Effector memory CD8-positive, alpha-beta T cell (primary cell): Measurements from ENCODE around the gene RELCH.
"Not testable (repeated sequence)": the region's sequence is repeated elsewhere in the genome, so short reads cannot be mapped to it uniquely, and the experiment has no call there.

Source experiments
- ATAC-seq: fragments of 150-1000 bp; cut with Tn5 transposase; replicated peaks from 2 replicates; pipeline ENCODE4 v1.10.0; 2021; ENCODE audit warnings: mild to moderate bottlenecking, moderate library complexity
- DNase-seq, 3 experiments: peaks; one replicate each; pipeline ENCODE4 v3.0.0; 2021
- H3K27ac Mint-ChIP-seq, 2 donors: one replicate each; pipeline ENCODE4 v1.8.0; 2022; ENCODE audit warnings: mild to moderate bottlenecking in 2 of 2, mixed read lengths in 2 of 2, moderate library complexity in 2 of 2
- H3K27me3 Mint-ChIP-seq, 2 donors: one replicate each; pipeline ENCODE4 v1.8.0; 2022; ENCODE audit warnings: mixed read lengths in 2 of 2
- H3K36me3 Mint-ChIP-seq: one replicate; pipeline ENCODE4 v1.8.0; 2022; ENCODE audit warnings: mild to moderate bottlenecking, moderate library complexity, mixed read lengths; ENCODE audit not compliant: insufficient read depth
- H3K4me1 Mint-ChIP-seq, 2 donors: one replicate each; pipeline ENCODE4 v1.8.0; 2022; ENCODE audit warnings: low read depth in 2 of 2, mixed read lengths in 2 of 2
- H3K4me3 Mint-ChIP-seq, 2 donors: one replicate each; pipeline ENCODE4 v1.8.0; 2022; ENCODE audit warnings: mild to moderate bottlenecking in 2 of 2, mixed read lengths in 2 of 2, moderate library complexity in 2 of 2
- H3K9me3 Mint-ChIP-seq, 2 donors: one replicate each; pipeline ENCODE4 v1.8.0; 2022; ENCODE audit warnings: mixed read lengths in 2 of 2
- total RNA-seq, 9 experiments: gene quantifications; one replicate each; lab custom pipeline; 2026; lab: John Stamatoyannopoulos, UW

RELCH gene
- 59.5 to 175 (median 91.4) reads per million in 9 experiments for total RNA-seq

- H3K4me3 Mint-ChIP-seq = peak within 1 kb of the TSS; percentile 98 to 100
Observed at GRCh38 chr18:62186774-62187542, at the start of gene RELCH, which contains the start of gene PIGN. Gene RELCH (plus strand): TSS chr18:62187255. CDS start chr18:62187506, 251 bp downstream. Gene PIGN (minus strand): TSS chr18:62187056. CDS start chr18:62161353, 25,703 bp downstream.

GRCh38 chr18:62138461-62139235, 48.4 kb upstream of the RELCH start:
- Mint-ChIP-seq H3K4me1 (no peaks in the 10 kb centered on the region), H3K4me3 (no peak overlapping the region), H3K9me3 (no peaks in the 10 kb centered on the region), H3K27ac (no peak overlapping the region), H3K36me3 (peaks cover 18% of the 10 kb centered on the region), H3K27me3 (no peaks in the 10 kb centered on the region)
- ATAC-seq (no peak), DNase-seq (no peak)

More at GRCh38 chr18:62186774-62187542, at the start of gene RELCH, which contains the start of gene PIGN:
- no peaks in the 10 kb centered on the region for H3K9me3 Mint-ChIP-seq
- no peaks in the 10 kb centered on the region for H3K27me3 Mint-ChIP-seq
- peak; percentile 93 to 94 (median 93) for DNase-seq
- peaks cover 19% of the 10 kb centered on the region for H3K36me3 Mint-ChIP-seq
- ATAC-seq = peak; percentile 87
- peaks cover 41 to 58% of the 10 kb centered on the region in 2 donors for H3K4me1 Mint-ChIP-seq
- peak within 1 kb of the TSS; percentile 97 to 98 for H3K27ac Mint-ChIP-seq

- H3K27ac Mint-ChIP-seq = no peak overlapping the region
- ATAC-seq (no peak), DNase-seq (no peak)
- H3K27me3 Mint-ChIP-seq = no peaks in the 10 kb centered on the region
- H3K36me3 Mint-ChIP-seq = peaks cover 15% of the 10 kb centered on the region
- no peaks in the 10 kb centered on the region for H3K4me1 Mint-ChIP-seq
- H3K4me3 Mint-ChIP-seq = no peak overlapping the region
- H3K9me3 Mint-ChIP-seq = no peaks in the 10 kb centered on the region
Observed at GRCh38 chr18:62140259-62140658, 46.8 kb upstream of the RELCH start.

GRCh38 chr18:62144338-62144737, 42.7 kb upstream of the RELCH start:
- no peaks in the 10 kb centered on the region for H3K27me3 Mint-ChIP-seq
- H3K36me3 Mint-ChIP-seq = peaks cover 3% of the 10 kb centered on the region
- no peaks in the 10 kb centered on the region for H3K9me3 Mint-ChIP-seq
- DNase-seq (no peak), ATAC-seq (no peak)
- H3K4me1 Mint-ChIP-seq = no peaks in the 10 kb centered on the region
- H3K27ac Mint-ChIP-seq = no peak overlapping the region
- H3K4me3 Mint-ChIP-seq = no peak overlapping the region

- Mint-ChIP-seq H3K27me3 (no peaks in the 10 kb centered on the region), H3K9me3 (no peaks in the 10 kb centered on the region), H3K36me3 (no peaks in the 10 kb centered on the region), H3K4me3 (no peak overlapping the region), H3K27ac (no peak overlapping the region), H3K4me1 (no peaks in the 10 kb centered on the region)
- ATAC-seq (no peak), DNase-seq (no peak)
Observed at GRCh38 chr18:62151068-62151771, 35.8 kb upstream of the RELCH start.

- Mint-ChIP-seq H3K4me3 (no peak overlapping the region), H3K36me3 (peaks cover 4% of the 10 kb centered on the region), H3K9me3 (no peaks in the 10 kb centered on the region), H3K27me3 (no peaks in the 10 kb centered on the region), H3K27ac (no peak overlapping the region), H3K4me1 (no peaks in the 10 kb centered on the region)
- ATAC-seq (no peak), DNase-seq (no peak)
Observed at GRCh38 chr18:62152844-62153243, 34.2 kb upstream of the RELCH start.

GRCh38 chr18:62157843-62158242, 29.2 kb upstream of the RELCH start:
- Mint-ChIP-seq H3K27ac (no peak overlapping the region), H3K9me3 (no peaks in the 10 kb centered on the region), H3K4me1 (no peaks in the 10 kb centered on the region), H3K4me3 (no peak overlapping the region), H3K27me3 (no peaks in the 10 kb centered on the region), H3K36me3 (peaks cover 6% of the 10 kb centered on the region)
- ATAC-seq (no peak), DNase-seq (no peak)

GRCh38 chr18:62164310-62164709, 22.7 kb upstream of the RELCH start:
- DNase-seq = no peak
- Mint-ChIP-seq H3K4me3 (no peak overlapping the region), H3K36me3 (peaks cover 3% of the 10 kb centered on the region), H3K27ac (peak overlapping the region; percentile 2 to 7), H3K9me3 (no peaks in the 10 kb centered on the region), H3K27me3 (no peaks in the 10 kb centered on the region), H3K4me1 (peaks cover 8 to 11% of the 10 kb centered on the region in 2 donors)
- ATAC-seq = no peak

GRCh38 chr18:62164855-62165487, 22.1 kb upstream of the RELCH start:
- DNase-seq (no peak), ATAC-seq (peak; percentile 39)
- Mint-ChIP-seq H3K36me3 (no peaks in the 10 kb centered on the region), H3K27me3 (no peaks in the 10 kb centered on the region), H3K4me1 (peaks cover 8 to 11% of the 10 kb centered on the region in 2 donors), H3K9me3 (no peaks in the 10 kb centered on the region), H3K27ac (no peak overlapping the region), H3K4me3 (no peak overlapping the region)

- DNase-seq (no peak), ATAC-seq (no peak)
- H3K27me3 Mint-ChIP-seq = no peaks in the 10 kb centered on the region
- no peaks in the 10 kb centered on the region for H3K36me3 Mint-ChIP-seq
- H3K27ac Mint-ChIP-seq = no peak overlapping the region
- H3K4me3 Mint-ChIP-seq = no peak overlapping the region
- peaks cover 8 to 11% of the 10 kb centered on the region in 2 donors for H3K4me1 Mint-ChIP-seq
- no peaks in the 10 kb centered on the region for H3K9me3 Mint-ChIP-seq
Observed at GRCh38 chr18:62165583-62165982, 21.5 kb upstream of the RELCH start.

- ATAC-seq, H3K27me3 Mint-ChIP-seq, H3K9me3 Mint-ChIP-seq, H3K4me3 Mint-ChIP-seq, H3K27ac Mint-ChIP-seq, H3K36me3 Mint-ChIP-seq, DNase-seq: not testable (repeated sequence)
- peaks cover 8 to 11% of the 10 kb centered on the region in 2 donors for H3K4me1 Mint-ChIP-seq
Observed at GRCh38 chr18:62166524-62166923, 20.5 kb upstream of the RELCH start.

GRCh38 chr18:62170857-62171256, 16.2 kb upstream of the RELCH start:
- ATAC-seq (no peak), DNase-seq (no peak)
- H3K36me3 Mint-ChIP-seq = no peaks in the 10 kb centered on the region
- H3K4me1 Mint-ChIP-seq = peaks cover 0 to 1% of the 10 kb centered on the region in 2 donors
- no peak overlapping the region for H3K4me3 Mint-ChIP-seq
- H3K27ac Mint-ChIP-seq = no peak overlapping the region
- H3K9me3 Mint-ChIP-seq = no peaks in the 10 kb centered on the region
- no peaks in the 10 kb centered on the region for H3K27me3 Mint-ChIP-seq

- H3K27ac Mint-ChIP-seq = no peak overlapping the region
- H3K4me3 Mint-ChIP-seq = no peak overlapping the region
- no peaks in the 10 kb centered on the region for H3K36me3 Mint-ChIP-seq
- no peak for ATAC-seq
- no peaks in the 10 kb centered on the region for H3K9me3 Mint-ChIP-seq
- no peaks in the 10 kb centered on the region for H3K27me3 Mint-ChIP-seq
- peaks cover 1 to 3% of the 10 kb centered on the region in 2 donors for H3K4me1 Mint-ChIP-seq
- no peak for DNase-seq
Observed at GRCh38 chr18:62172298-62172697, 14.8 kb upstream of the RELCH start.
